SU-DHL-6 (cell line): Measurements from ENCODE around the gene OR6C2.

Experiments used
- H2AFZ ChIP-seq: fragments of 200-600 bp; sonication (generic); 2 replicates; pipeline ENCODE4 v1.6.1; 2014; ENCODE audit warnings: low read depth, mild to moderate bottlenecking, moderate library complexity, mixed read lengths, antibody characterized with exemption, low read length; ENCODE audit not compliant: severe bottlenecking
- H3F3A ChIP-seq: fragments of 200-600 bp; shearing (Covaris generic); 2 replicates; pipeline ENCODE4 v1.6.0; 2016; ENCODE audit warnings: antibody characterized with exemption, mild to moderate bottlenecking; ENCODE audit not compliant: insufficient read depth
- H3K27ac ChIP-seq: fragments of 200-600 bp; sonication (generic); 2 replicates; pipeline ENCODE4 v1.5.1; 2016; ENCODE audit warnings: low read depth, mild to moderate bottlenecking, low read length, moderate library complexity, mixed read lengths
- H3K27me3 ChIP-seq: fragments of 200-600 bp; sonication (generic), shearing (Covaris generic); 2 replicates; pipeline ENCODE4 v1.6.0; 2014; ENCODE audit warnings: mild to moderate bottlenecking, low read length
- H3K36me3 ChIP-seq: fragments of 200-600 bp; sonication (generic); 2 replicates; pipeline ENCODE4 v1.6.1; 2014; ENCODE audit warnings: mild to moderate bottlenecking, low read length, mixed read lengths
- H3K4me2 ChIP-seq: fragments of 300-600, 200-600 bp; shearing (Covaris generic), sonication (generic); 2 replicates; pipeline ENCODE4 v1.6.0; 2014; ENCODE audit warnings: low read length, low read depth, mild to moderate bottlenecking; ENCODE audit not compliant: poor library complexity, severe bottlenecking
- H3K4me3 ChIP-seq: fragments of 200-600 bp; sonication (generic); 2 replicates; pipeline ENCODE4 v1.5.1; 2014; ENCODE audit warnings: antibody characterized with exemption, low read length, mild to moderate bottlenecking, mixed read lengths; ENCODE audit not compliant: insufficient read depth, poor library complexity, severe bottlenecking
- H3K79me2 ChIP-seq: fragments of 200-600 bp; sonication (generic); 2 replicates; pipeline ENCODE4 v1.6.1; 2014; ENCODE audit warnings: mild to moderate bottlenecking, low read length, moderate library complexity; ENCODE audit not compliant: insufficient read depth
- H3K9ac ChIP-seq: fragments of 200-600 bp; sonication (generic); 2 replicates; pipeline ENCODE4 v1.7.0; 2014; ENCODE audit warnings: mild to moderate bottlenecking, low read length
- H3K9me2 ChIP-seq: fragments of 200-600 bp; sonication (generic); replicated peaks from 2 replicates; pipeline ENCODE4 v1.6.1; 2014; ENCODE audit warnings: low read length; ENCODE audit not compliant: insufficient read depth
- H3K9me3 ChIP-seq: fragments of 200-600 bp; sonication (generic); 2 replicates; pipeline ENCODE4 v1.6.1; 2014; ENCODE audit warnings: low read length, mixed read lengths; ENCODE audit not compliant: insufficient read depth
- H4K20me1 ChIP-seq: fragments of 200-600 bp; sonication (generic); 2 replicates; pipeline ENCODE4 v1.6.1; 2014; ENCODE audit warnings: low read depth, mild to moderate bottlenecking, antibody characterized with exemption, low read length, moderate library complexity, mixed read lengths
- CTCF ChIP-seq: fragments of 200-600 bp; sonication (generic); IDR thresholded peaks from one replicate; pipeline ENCODE4 v1.5.1; 2017; ENCODE audit warnings: antibody characterized with exemption, mild to moderate bottlenecking, low read length, moderate library complexity; ENCODE audit not compliant: insufficient read depth, poor library complexity, severe bottlenecking
- EZH2phosphoT487 ChIP-seq: fragments of 200-600 bp; sonication (generic), shearing (Covaris generic); conservative IDR thresholded peaks from 2 replicates; pipeline ENCODE4 v1.6.1; 2018; ENCODE audit warnings: mild to moderate bottlenecking, antibody characterized with exemption, low read length, moderate library complexity, mixed read lengths

Gene OR6C2

GRCh38 chr12:55467836-55468235 is 24.0 kb downstream of the OR6C2 start:
- Histone ChIP-seq H3K36me3 (no peaks in the 10 kb centered on the region), H3F3A (no peaks in the 10 kb centered on the region), H4K20me1 (no peaks in the 10 kb centered on the region), H3K27me3 (no peaks in the 10 kb centered on the region), H3K79me2 (no peaks in the 10 kb centered on the region), H3K4me3 (no peak overlapping the region), H3K9ac (no peak overlapping the region), H3K4me2 (no peak overlapping the region), H3K27ac (no peak overlapping the region), H3K9me3 (no peaks in the 10 kb centered on the region), H2AFZ (no peak overlapping the region), H3K9me2 (no peaks in the 10 kb centered on the region)
- TF ChIP-seq EZH2phosphoT487 (no peak), CTCF (no peak)

DNA sequence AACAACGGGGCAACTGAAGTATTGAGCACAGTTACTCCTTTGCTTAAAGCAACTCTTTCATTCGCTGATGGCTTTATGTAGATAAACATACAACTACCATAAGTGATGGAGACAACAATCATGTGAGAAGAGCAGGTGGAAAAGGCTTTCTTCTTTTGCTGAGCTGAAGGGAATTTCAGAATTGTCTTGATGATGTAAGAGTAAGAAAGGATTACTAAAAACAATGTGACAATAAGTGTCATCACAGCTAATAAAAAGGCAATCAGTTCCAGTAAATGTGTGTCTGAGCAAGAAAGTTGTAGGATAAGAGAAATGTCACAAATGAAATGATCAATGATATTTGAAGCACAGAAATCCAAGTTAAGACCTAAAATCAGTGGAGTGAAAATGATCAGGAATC is 25.4 kb downstream of the OR6C2 start:
- H3K27ac ChIP-seq: no peak overlapping the region
- H3K9me3 ChIP-seq: no peaks in the 10 kb centered on the region
- no peaks in the 10 kb centered on the region for H3K36me3 ChIP-seq
- H3K27me3 ChIP-seq: no peaks in the 10 kb centered on the region
- H3K4me3 ChIP-seq: no peak overlapping the region
- no peaks in the 10 kb centered on the region for H3K9me2 ChIP-seq
- H3K79me2 ChIP-seq: no peaks in the 10 kb centered on the region
- no peak overlapping the region for H3K9ac ChIP-seq
- H2AFZ ChIP-seq: no peak overlapping the region
- no peak overlapping the region for H3K4me2 ChIP-seq
- TF ChIP-seq EZH2phosphoT487 (no peak), CTCF (no peak)
- no peaks in the 10 kb centered on the region for H4K20me1 ChIP-seq
- H3F3A ChIP-seq: no peaks in the 10 kb centered on the region

GRCh38 chr12:55470088-55470829 is 26.4 kb downstream of the OR6C2 start, which contains the start of gene OR6C70:
OR6C70 (minus strand) TSS chr12:55470138; CDS start chr12:55470138, 0 bp downstream.
- H3K79me2 ChIP-seq: no peaks in the 10 kb centered on the region
- no peak within 1 kb of the TSS for H3K27ac ChIP-seq
- TF ChIP-seq EZH2phosphoT487 (no peak), CTCF (no peak)
- no peaks in the 10 kb centered on the region for H3K9me3 ChIP-seq
- no peaks in the 10 kb centered on the region for H3F3A ChIP-seq
- H3K4me3 ChIP-seq: no peak within 1 kb of the TSS
- no peaks in the 10 kb centered on the region for H3K36me3 ChIP-seq
- no peak within 1 kb of the TSS for H3K4me2 ChIP-seq
- H3K27me3 ChIP-seq: no peaks in the 10 kb centered on the region
- H3K9ac ChIP-seq: no peak within 1 kb of the TSS
- H4K20me1 ChIP-seq: no peaks in the 10 kb centered on the region
- no peaks in the 10 kb centered on the region for H3K9me2 ChIP-seq
- H2AFZ ChIP-seq: no peak within 1 kb of the TSS
